Kidney epithelial cell (primary cell): ENCODE results near the gene LRRC2. TPM values are rescaled to one million over a fixed set of nuclear protein-coding genes. Genes with fewer than 3 reads are reported as not detected.
"Not testable (repeated sequence)": the region's sequence is repeated elsewhere in the genome, so short reads cannot be mapped to it uniquely, and the experiment has no call there.

ENCODE experiments used
- DNase-seq: peaks from one replicate; pipeline ENCODE4 v3.0.0-alpha.2; 2010; ENCODE audit warnings: low read depth
- H3K27me3 ChIP-seq: 2 replicates; pipeline ENCODE4 v1.6.0; 2011; ENCODE audit warnings: low read length; ENCODE audit not compliant: control insufficient read depth, insufficient read depth
- H3K36me3 ChIP-seq: 2 replicates; pipeline ENCODE4 v1.5.1; 2011; ENCODE audit warnings: low read length; ENCODE audit not compliant: control insufficient read depth, insufficient read depth
- H3K4me3 ChIP-seq: 2 replicates; pipeline ENCODE4 v1.5.1; 2011; ENCODE audit warnings: low read depth, mild to moderate bottlenecking, control low read depth, low read length
- CTCF ChIP-seq: IDR thresholded peaks from 2 replicates; pipeline ENCODE4 v1.5.1; 2011; ENCODE audit warnings: mild to moderate bottlenecking, moderate library complexity, low read length, control low read depth, inconsistent platforms; ENCODE audit not compliant: insufficient read depth, poor library complexity, severe bottlenecking
- total RNA-seq: library from RNA; depleted of rRNA; stranded (reverse); fragments of >200 nt; gene quantifications from 2 replicates; pipeline ENCODE4 v1.2.3, GENCODE V29; 2015

The LRRC2 gene
- total RNA-seq, 1 donor from 2014 or later: 0.29 TPM

- no peaks in the 10 kb centered on the region for H3K36me3 ChIP-seq
- H3K27me3 ChIP-seq: peaks cover 3% of the 10 kb centered on the region
- no peak for DNase-seq
- no peak for TF ChIP-seq CTCF
- no peak overlapping the region for H3K4me3 ChIP-seq
These were observed 33.5 kb upstream of the LRRC2 start for GRCh38 chr3:46599590-46599989.

- DNase-seq: no peak
- no peak for TF ChIP-seq CTCF
These were observed 29.8 kb upstream of the LRRC2 start for GRCh38 chr3:46595819-46596314.

GRCh38 chr3:46594723-46595122 lies 28.6 kb upstream of the LRRC2 start:
- Histone ChIP-seq H3K27me3 (peaks cover 3% of the 10 kb centered on the region), H3K36me3 (no peaks in the 10 kb centered on the region), H3K4me3 (no peak overlapping the region)
- TF ChIP-seq CTCF: no peak
- no peak for DNase-seq

More at GRCh38 chr3:46595819-46596314, 29.8 kb upstream of the LRRC2 start:
- peaks cover 3% of the 10 kb centered on the region for H3K27me3 ChIP-seq
- no peaks in the 10 kb centered on the region for H3K36me3 ChIP-seq
- no peak overlapping the region for H3K4me3 ChIP-seq

GRCh38 chr3:46593979-46594378 lies 27.9 kb upstream of the LRRC2 start:
- no peak for DNase-seq
- no peak for TF ChIP-seq CTCF
- Histone ChIP-seq H3K4me3 (no peak overlapping the region), H3K36me3 (no peaks in the 10 kb centered on the region), H3K27me3 (peaks cover 1% of the 10 kb centered on the region)

- no peak for TF ChIP-seq CTCF
- no peaks in the 10 kb centered on the region for H3K36me3 ChIP-seq
- H3K27me3 ChIP-seq: no peaks in the 10 kb centered on the region
These were observed 27.3 kb upstream of the LRRC2 start for GRCh38 chr3:46593274-46593862.

GRCh38 chr3:46587268-46587667 lies 21.2 kb upstream of the LRRC2 start:
- DNase-seq, H3K4me3 ChIP-seq, H3K36me3 ChIP-seq, H3K27me3 ChIP-seq: not testable (repeated sequence)

More at GRCh38 chr3:46593274-46593862, 27.3 kb upstream of the LRRC2 start:
- no peak for DNase-seq
- H3K4me3 ChIP-seq: no peak overlapping the region
